Suprapubic skin (tissue), 3 donors: ENCODE results near the gene COX20.

ENCODE experiments used
- CTCF ChIP-seq, 2 donors: fragments of 200-600 bp in 1 of 2; fragments of 450-650 bp in 1 of 2; sonication (generic) in 1 of 2; IDR thresholded peaks; one replicate each; pipeline ENCODE4 v1.5.1; 2016 to 2019; ENCODE audit warnings: antibody characterized with exemption in 2 of 2, mild to moderate bottlenecking in 1 of 2, moderate library complexity in 1 of 2
- EP300 ChIP-seq: sonication (generic); formaldehyde crosslinking; IDR thresholded peaks from one replicate; pipeline ENCODE4 v1.6.1; 2017; ENCODE audit warnings: antibody characterized with exemption

- TF ChIP-seq EP300 (no peak), CTCF (IDR thresholded peaks at IDR 0.05) (no peak)
These were observed 45.7 kb upstream of the COX20 start for GRCh38 chr1:244789731-244790130.
